Ishikawa (cell line): ENCODE results near the gene OR51A2.

ENCODE experiments used
- CEBPB ChIP-seq: IDR thresholded peaks from 2 replicates; pipeline ENCODE4 v1.6.1; 2012
- CREB1 ChIP-seq: IDR thresholded peaks from 2 replicates; pipeline ENCODE4 v1.6.1; 2012; ENCODE audit warnings: low read depth
- EGR1 ChIP-seq: IDR thresholded peaks from 2 replicates; pipeline ENCODE4 v1.6.1; 2012
- EP300 ChIP-seq: IDR thresholded peaks from 2 replicates; pipeline ENCODE4 v1.6.1; 2012; ENCODE audit warnings: borderline replicate concordance
- FOXM1 ChIP-seq: IDR thresholded peaks from 2 replicates; pipeline ENCODE4 v1.6.1; 2012; ENCODE audit warnings: low read depth, borderline replicate concordance
- TCF12 ChIP-seq: IDR thresholded peaks from 2 replicates; pipeline ENCODE4 v1.6.1; 2012; ENCODE audit warnings: low read depth
- ZBTB7A ChIP-seq: IDR thresholded peaks from 2 replicates; pipeline ENCODE4 v1.6.1; 2012; ENCODE audit warnings: low read depth
- TF ChIP-seq, protein P1 (sequence below): IDR thresholded peaks from 2 replicates; pipeline ENCODE4 v1.6.1; 2012; ENCODE audit warnings: low read depth, mild to moderate bottlenecking

DNA sequence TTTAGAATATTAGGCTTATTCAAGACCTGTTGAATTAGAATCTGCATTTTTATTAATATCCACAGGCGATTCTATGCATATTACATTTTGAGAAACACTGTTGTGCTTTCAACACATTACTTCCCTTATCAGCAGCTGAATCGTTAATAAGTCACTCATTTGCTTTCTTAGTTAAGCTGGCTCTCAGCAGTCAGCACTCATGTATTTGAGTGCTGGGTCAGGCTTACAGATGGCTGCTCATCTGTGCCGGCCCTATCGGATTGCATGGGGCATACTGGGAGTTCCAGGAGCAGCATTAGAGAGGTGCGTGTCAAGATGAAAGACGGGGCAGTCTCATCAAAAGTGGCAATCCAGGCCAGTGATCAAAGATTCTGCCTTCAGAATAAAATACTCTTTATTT lies 28.3 kb upstream of the OR51A2 start:
- TF ChIP-seq TCF12 (no peak), EGR1 (no peak), CREB1 (no peak), CEBPB (no peak), FOXM1 (no peak), EP300 (no peak), ZBTB7A (no peak)
- TF ChIP-seq, protein P1, sequence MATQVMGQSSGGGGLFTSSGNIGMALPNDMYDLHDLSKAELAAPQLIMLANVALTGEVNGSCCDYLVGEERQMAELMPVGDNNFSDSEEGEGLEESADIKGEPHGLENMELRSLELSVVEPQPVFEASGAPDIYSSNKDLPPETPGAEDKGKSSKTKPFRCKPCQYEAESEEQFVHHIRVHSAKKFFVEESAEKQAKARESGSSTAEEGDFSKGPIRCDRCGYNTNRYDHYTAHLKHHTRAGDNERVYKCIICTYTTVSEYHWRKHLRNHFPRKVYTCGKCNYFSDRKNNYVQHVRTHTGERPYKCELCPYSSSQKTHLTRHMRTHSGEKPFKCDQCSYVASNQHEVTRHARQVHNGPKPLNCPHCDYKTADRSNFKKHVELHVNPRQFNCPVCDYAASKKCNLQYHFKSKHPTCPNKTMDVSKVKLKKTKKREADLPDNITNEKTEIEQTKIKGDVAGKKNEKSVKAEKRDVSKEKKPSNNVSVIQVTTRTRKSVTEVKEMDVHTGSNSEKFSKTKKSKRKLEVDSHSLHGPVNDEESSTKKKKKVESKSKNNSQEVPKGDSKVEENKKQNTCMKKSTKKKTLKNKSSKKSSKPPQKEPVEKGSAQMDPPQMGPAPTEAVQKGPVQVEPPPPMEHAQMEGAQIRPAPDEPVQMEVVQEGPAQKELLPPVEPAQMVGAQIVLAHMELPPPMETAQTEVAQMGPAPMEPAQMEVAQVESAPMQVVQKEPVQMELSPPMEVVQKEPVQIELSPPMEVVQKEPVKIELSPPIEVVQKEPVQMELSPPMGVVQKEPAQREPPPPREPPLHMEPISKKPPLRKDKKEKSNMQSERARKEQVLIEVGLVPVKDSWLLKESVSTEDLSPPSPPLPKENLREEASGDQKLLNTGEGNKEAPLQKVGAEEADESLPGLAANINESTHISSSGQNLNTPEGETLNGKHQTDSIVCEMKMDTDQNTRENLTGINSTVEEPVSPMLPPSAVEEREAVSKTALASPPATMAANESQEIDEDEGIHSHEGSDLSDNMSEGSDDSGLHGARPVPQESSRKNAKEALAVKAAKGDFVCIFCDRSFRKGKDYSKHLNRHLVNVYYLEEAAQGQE, result no peak
